ENCODE data around the gene QSER1.

The QSER1 gene

GRCh38 chr11:32983506-32983905 is 90.9 kb downstream of the QSER1 start:
- TF ChIP-seq CTCF (IDR thresholded peaks at IDR 0.05; ENCODE audit: extremely low read depth, insufficient read depth, missing control alignments): no peak
- in situ Hi-C loops (cut with MboI; ENCODE audit: low pct_unique_long_range_greater_than_20kb, low sequenced_read_pairs, unreplicated experiment): no loop called here
- no peak for DNase-seq (ENCODE audit: low spot score)

- DNase-seq (ENCODE audit: low spot score): no peak
- in situ Hi-C loops (cut with MboI; ENCODE audit: low pct_unique_long_range_greater_than_20kb, low sequenced_read_pairs, unreplicated experiment): no loop called here
- TF ChIP-seq CTCF (IDR thresholded peaks at IDR 0.05; ENCODE audit: extremely low read depth, insufficient read depth, missing control alignments): no peak
These were observed 93.0 kb downstream of the QSER1 start for GRCh38 chr11:32985600-32985999.

GRCh38 chr11:32987851-32988250 is 95.2 kb downstream of the QSER1 start:
- DNase-seq (ENCODE audit: low spot score): no peak
- in situ Hi-C loops (cut with MboI; ENCODE audit: low pct_unique_long_range_greater_than_20kb, low sequenced_read_pairs, unreplicated experiment): no loop called here
- no peak for TF ChIP-seq CTCF (IDR thresholded peaks at IDR 0.05; ENCODE audit: extremely low read depth, insufficient read depth, missing control alignments)

DNA sequence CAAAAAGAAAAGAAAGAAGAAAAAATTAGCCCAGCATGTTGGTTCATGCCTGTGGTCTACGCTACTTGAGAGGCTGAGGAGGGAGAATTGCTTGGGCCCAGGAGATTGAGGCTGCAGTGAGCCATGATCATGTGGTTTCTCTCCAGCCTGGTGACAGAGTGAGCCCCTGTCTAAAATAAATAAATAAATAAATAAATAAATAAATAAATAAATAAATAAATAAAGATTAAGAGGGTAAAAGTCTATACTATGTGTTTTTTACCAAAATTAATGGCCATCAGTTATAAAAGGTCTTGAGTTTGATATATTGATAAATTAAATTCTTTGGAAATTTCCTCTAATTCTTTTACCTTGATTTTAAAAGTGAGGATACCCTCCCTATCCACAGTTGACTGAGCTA is 97.9 kb downstream of the QSER1 start:
- in situ Hi-C loops (cut with MboI; ENCODE audit: low pct_unique_long_range_greater_than_20kb, low sequenced_read_pairs, unreplicated experiment): no loop called here
- no peak for TF ChIP-seq CTCF (IDR thresholded peaks at IDR 0.05; ENCODE audit: extremely low read depth, insufficient read depth, missing control alignments)

GRCh38 chr11:32991427-32991826 is 98.8 kb downstream of the QSER1 start:
- DNase-seq (ENCODE audit: low spot score): no peak
- in situ Hi-C loops (cut with MboI; ENCODE audit: low pct_unique_long_range_greater_than_20kb, low sequenced_read_pairs, unreplicated experiment): no loop called here
- TF ChIP-seq CTCF (IDR thresholded peaks at IDR 0.05; ENCODE audit: extremely low read depth, insufficient read depth, missing control alignments): no peak

More for the DNA sequence above, 97.9 kb downstream of the QSER1 start:
- DNase-seq (ENCODE audit: low spot score): no peak

GRCh38 chr11:32991898-32992297 is 99.3 kb downstream of the QSER1 start:
- no peak for DNase-seq (ENCODE audit: low spot score)
- TF ChIP-seq CTCF (IDR thresholded peaks at IDR 0.05; ENCODE audit: extremely low read depth, insufficient read depth, missing control alignments): no peak
- in situ Hi-C loops (cut with MboI; ENCODE audit: low pct_unique_long_range_greater_than_20kb, low sequenced_read_pairs, unreplicated experiment): no loop called here

GRCh38 chr11:33000181-33000580 is 107.6 kb downstream of the QSER1 start:
- in situ Hi-C loops (cut with MboI; ENCODE audit: low pct_unique_long_range_greater_than_20kb, low sequenced_read_pairs, unreplicated experiment): no loop called here
- no peak for TF ChIP-seq CTCF (IDR thresholded peaks at IDR 0.05; ENCODE audit: extremely low read depth, insufficient read depth, missing control alignments)
- no peak for DNase-seq (ENCODE audit: low spot score)
